Neutrophil (primary cell): Measurements from ENCODE around the gene RPS5.

Source experiments
- H3K27ac ChIP-seq: fragments of 200-600 bp; sonication (generic); 2 replicates; pipeline ENCODE4 v1.5.1; 2016; ENCODE audit warnings: mild to moderate bottlenecking, moderate library complexity
- H3K27me3 ChIP-seq: fragments of 200-600 bp; sonication (generic); 2 replicates; pipeline ENCODE4 v1.6.0; 2016; ENCODE audit warnings: mild to moderate bottlenecking
- H3K36me3 ChIP-seq: fragments of 200-600 bp; sonication (generic); 2 replicates; pipeline ENCODE4 v1.5.1; 2017
- H3K4me1 ChIP-seq, 2 experiments: fragments of 200-600 bp in 1 of 2; sonication (generic) in 1 of 2; 1 replicate in 1 of 2; 2 replicates in 1 of 2; pipeline versions ENCODE4 v1.5.1 to v1.6.1; 2013 to 2016; ENCODE audit warnings: low read depth in 1 of 2, low read length in 1 of 2, mild to moderate bottlenecking in 1 of 2, moderate library complexity in 1 of 2; ENCODE audit not compliant: control insufficient read depth in 1 of 2, insufficient read depth in 1 of 2
- H3K4me3 ChIP-seq, 2 experiments: fragments of 200-600 bp in 1 of 2; sonication (generic) in 1 of 2; 1 replicate in 1 of 2; 2 replicates in 1 of 2; pipeline ENCODE4 v1.5.1; 2013 to 2016; ENCODE audit warnings: low read depth in 1 of 2, low read length in 1 of 2, mild to moderate bottlenecking in 1 of 2, moderate library complexity in 1 of 2
- H3K9me3 ChIP-seq: fragments of 200-600 bp; sonication (generic); 2 replicates; pipeline ENCODE4 v1.5.1; 2016
- CTCF ChIP-seq: fragments of 200-600 bp; sonication (generic); IDR thresholded peaks from 2 replicates; pipeline ENCODE4 v1.5.1; 2016; ENCODE audit warnings: antibody characterized with exemption

Gene RPS5

GRCh38 chr19:58352760-58353671, 34.1 kb upstream of the RPS5 start, which contains the start of gene A1BG:
Gene A1BG (minus strand): TSS chr19:58353492. CDS start chr19:58353437, 55 bp downstream.
- H3K4me3 ChIP-seq = no peak within 1 kb of the TSS
- H3K4me1 ChIP-seq = peaks cover 16% of the 10 kb centered on the region in 2 experiments
- H3K27ac ChIP-seq = no peak within 1 kb of the TSS
- no peaks in the 10 kb centered on the region for H3K36me3 ChIP-seq
- no peak for TF ChIP-seq CTCF
- H3K27me3 ChIP-seq = peaks cover 73% of the 10 kb centered on the region
- H3K9me3 ChIP-seq = no peaks in the 10 kb centered on the region

GRCh38 chr19:58353717-58354477, 33.2 kb upstream of the RPS5 start:
- Histone ChIP-seq H3K4me1 (peaks cover 11 to 16% of the 10 kb centered on the region in 2 experiments), H3K27ac (no peak overlapping the region), H3K9me3 (no peaks in the 10 kb centered on the region), H3K4me3 (no peak overlapping the region), H3K36me3 (no peaks in the 10 kb centered on the region), H3K27me3 (peaks cover 68% of the 10 kb centered on the region)
- no peak for TF ChIP-seq CTCF

- no peak for TF ChIP-seq CTCF
- H3K4me1 ChIP-seq = peaks cover 11 to 16% of the 10 kb centered on the region in 2 experiments
- H3K27ac ChIP-seq = no peak overlapping the region
- no peak overlapping the region for H3K4me3 ChIP-seq
- H3K36me3 ChIP-seq = no peaks in the 10 kb centered on the region
- H3K9me3 ChIP-seq = no peaks in the 10 kb centered on the region
- H3K27me3 ChIP-seq = peaks cover 62% of the 10 kb centered on the region
These were observed 32.5 kb upstream of the RPS5 start for GRCh38 chr19:58354478-58355030.

- H3K9me3 ChIP-seq = no peaks in the 10 kb centered on the region
- no peak for TF ChIP-seq CTCF
- H3K4me1 ChIP-seq = peaks cover 11% of the 10 kb centered on the region in 2 experiments
- H3K36me3 ChIP-seq = no peaks in the 10 kb centered on the region
- H3K4me3 ChIP-seq = no peak overlapping the region
- peaks cover 54% of the 10 kb centered on the region for H3K27me3 ChIP-seq
- H3K27ac ChIP-seq = no peak overlapping the region
These were observed 31.8 kb upstream of the RPS5 start for GRCh38 chr19:58355215-58355796.
